Stimulated activated CD8-positive, alpha-beta memory T cell treated with anti-CD3 and anti-CD28 coated beads, Interleukin-4, amount 100 ng/mL, for 1 hour (primary cell): ENCODE data around the gene MAPK1IP1L.
"Not testable (repeated sequence)": the region's sequence is repeated elsewhere in the genome, so short reads cannot be mapped to it uniquely, and the experiment has no call there.

Source experiments
- DNase-seq, 2 donors: peaks; one replicate each; pipeline ENCODE4 v3.0.0-alpha.2; 2020; ENCODE audit warnings: low read depth in 2 of 2, low spot score in 1 of 2

The MAPK1IP1L gene

GRCh38 chr14:55051423-55052268 is at the start of gene MAPK1IP1L:
MAPK1IP1L (plus strand) TSS chr14:55051647; CDS start chr14:55061684, 10,037 bp downstream.
- peak; percentile 71 to 80 for DNase-seq

- DNase-seq = no peak
Observed at GRCh38 chr14:55005071-55005470, 46.4 kb upstream of the MAPK1IP1L start.

- DNase-seq = no peak
Observed at GRCh38 chr14:55015006-55015405, 36.4 kb upstream of the MAPK1IP1L start.

GRCh38 chr14:55019968-55020554 is 31.4 kb upstream of the MAPK1IP1L start:
- no peak for DNase-seq

- DNase-seq = not testable (repeated sequence)
Observed at GRCh38 chr14:55024365-55024764, 27.1 kb upstream of the MAPK1IP1L start.

- no peak for DNase-seq
Observed at GRCh38 chr14:55025948-55026347, 25.5 kb upstream of the MAPK1IP1L start.

GRCh38 chr14:55026441-55026792 is 25.0 kb upstream of the MAPK1IP1L start:
- no peak for DNase-seq

GRCh38 chr14:55026793-55027561 is 24.5 kb upstream of the MAPK1IP1L start, which contains the start of the genes SOCS4 and WDHD1:
SOCS4 (plus strand) TSS chr14:55027236; CDS start chr14:55043042, 15,806 bp downstream.
WDHD1 (minus strand) TSS chr14:55027099; CDS start chr14:55026787, 312 bp downstream.
- peak; percentile 88 to 92 for DNase-seq

- DNase-seq = no peak
Observed at GRCh38 chr14:55028066-55028465, 23.4 kb upstream of the MAPK1IP1L start.

- DNase-seq = no peak
Observed at GRCh38 chr14:55028476-55028875, 23.0 kb upstream of the MAPK1IP1L start.

- no peak for DNase-seq
Observed at GRCh38 chr14:55031190-55031589, 20.3 kb upstream of the MAPK1IP1L start.

GRCh38 chr14:55037995-55038394 is 13.5 kb upstream of the MAPK1IP1L start:
- DNase-seq = not testable (repeated sequence)

- no peak for DNase-seq
Observed at GRCh38 chr14:55038708-55039107, 12.7 kb upstream of the MAPK1IP1L start.

- DNase-seq = no peak
Observed at GRCh38 chr14:55043528-55043927, 7.9 kb upstream of the MAPK1IP1L start.

GRCh38 chr14:55045087-55045486 is 6.4 kb upstream of the MAPK1IP1L start:
- no peak for DNase-seq

GRCh38 chr14:55047301-55048053 is 4.0 kb upstream of the MAPK1IP1L start:
- DNase-seq = no peak

- DNase-seq = no peak
Observed at GRCh38 chr14:55048900-55049436, 2.5 kb upstream of the MAPK1IP1L start.

GRCh38 chr14:55051165-55051422 is 353 bp upstream of the MAPK1IP1L start:
- no peak for DNase-seq

GRCh38 chr14:55052269-55052930 is 953 bp downstream of the MAPK1IP1L start:
- DNase-seq = no peak

GRCh38 chr14:55053018-55053417 is 1.6 kb downstream of the MAPK1IP1L start:
- no peak for DNase-seq
